ENCODE measurements around the gene NDUFA13. TPM values are rescaled to one million over a fixed set of nuclear protein-coding genes. Genes with fewer than 3 reads are reported as not detected.

Gene NDUFA13
- total RNA-seq, 1 donor from 2014 or later, result 182 TPM

DNA sequence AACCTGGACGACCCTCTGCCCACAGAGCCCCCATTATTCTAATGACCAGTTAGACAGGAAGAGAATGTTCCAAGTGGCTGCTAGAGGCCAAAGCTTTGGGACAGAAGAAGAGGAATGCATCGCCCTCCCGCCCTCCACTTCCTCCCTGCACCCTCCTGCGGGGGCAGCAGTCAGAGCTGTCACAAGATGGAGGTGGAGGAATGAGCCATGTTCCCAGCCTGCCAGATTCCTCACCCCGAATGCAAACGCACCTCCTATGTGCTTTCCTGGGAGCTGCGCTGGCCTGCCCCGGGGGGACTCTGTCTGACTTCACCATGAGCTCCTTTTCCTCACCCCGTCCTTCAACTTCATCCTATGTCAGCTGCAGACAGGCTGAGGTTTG, 14.4 kb downstream of the NDUFA13 start:
- DNase-seq (ENCODE audit: low read depth) (no peak), FAIRE-seq (no peak)

GRCh38 chr19:19530889-19531288, 14.9 kb downstream of the NDUFA13 start:
- peaks cover 6% of the 10 kb centered on the region for H3K36me3 ChIP-seq (ENCODE audit: control insufficient read depth, insufficient read depth, low read length)

More for the DNA sequence above, 14.4 kb downstream of the NDUFA13 start:
- TF ChIP-seq CTCF (IDR thresholded peaks at IDR 0.05; ENCODE audit: insufficient read depth, low read length, severe bottlenecking), result no peak
- Histone ChIP-seq H3K4me3 (ENCODE audit: low read depth, low read length) (no peak overlapping the region), H3K27me3 (ENCODE audit: control insufficient read depth, insufficient read depth, low read length) (peaks cover 3% of the 10 kb centered on the region), H3K36me3 (ENCODE audit: control insufficient read depth, insufficient read depth, low read length) (peaks cover 6% of the 10 kb centered on the region)

GRCh38 chr19:19531951-19532805, 16.2 kb downstream of the NDUFA13 start:
- DNase-seq (ENCODE audit: low read depth) (no peak), FAIRE-seq (no peak)
- Histone ChIP-seq H3K4me3 (ENCODE audit: low read depth, low read length) (no peak overlapping the region), H3K27me3 (ENCODE audit: control insufficient read depth, insufficient read depth, low read length) (peaks cover 3% of the 10 kb centered on the region), H3K36me3 (ENCODE audit: control insufficient read depth, insufficient read depth, low read length) (peaks cover 3% of the 10 kb centered on the region)
- peak; percentile 99 for TF ChIP-seq CTCF (IDR thresholded peaks at IDR 0.05; ENCODE audit: insufficient read depth, low read length, severe bottlenecking)

More at GRCh38 chr19:19530889-19531288, 14.9 kb downstream of the NDUFA13 start:
- DNase-seq (ENCODE audit: low read depth) (no peak), FAIRE-seq (no peak)
- TF ChIP-seq CTCF (IDR thresholded peaks at IDR 0.05; ENCODE audit: insufficient read depth, low read length, severe bottlenecking), result no peak
- Histone ChIP-seq H3K27me3 (ENCODE audit: control insufficient read depth, insufficient read depth, low read length) (peaks cover 3% of the 10 kb centered on the region), H3K4me3 (ENCODE audit: low read depth, low read length) (no peak overlapping the region)

- FAIRE-seq (no peak), DNase-seq (ENCODE audit: low read depth) (no peak)
- Histone ChIP-seq H3K4me3 (ENCODE audit: low read depth, low read length) (no peak overlapping the region), H3K36me3 (ENCODE audit: control insufficient read depth, insufficient read depth, low read length) (peaks cover 1% of the 10 kb centered on the region), H3K27me3 (ENCODE audit: control insufficient read depth, insufficient read depth, low read length) (peaks cover 6% of the 10 kb centered on the region)
- no peak for TF ChIP-seq CTCF (IDR thresholded peaks at IDR 0.05; ENCODE audit: insufficient read depth, low read length, severe bottlenecking)
Observed at GRCh38 chr19:19532806-19533701, 17.0 kb downstream of the NDUFA13 start.

DNA sequence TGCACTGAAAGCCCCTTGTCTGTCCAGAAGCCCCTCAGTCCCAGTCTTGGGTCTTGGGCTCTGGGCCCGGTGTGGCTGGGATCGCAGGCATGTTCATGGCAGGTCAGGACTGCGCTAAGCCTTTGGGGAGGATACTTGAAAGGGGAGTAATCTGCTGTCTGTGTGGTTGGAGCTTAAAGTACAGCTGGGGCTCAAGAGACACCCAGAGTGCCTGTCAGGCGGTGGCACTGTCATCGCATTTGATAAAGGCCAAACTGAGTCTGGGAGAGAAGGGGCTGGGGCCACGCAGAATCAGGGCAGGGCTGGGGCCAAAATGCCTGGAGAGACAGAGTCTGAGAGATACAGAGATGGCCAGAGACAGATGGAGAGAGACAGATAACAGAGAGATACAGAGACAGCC, 17.8 kb downstream of the NDUFA13 start:
- H3K4me3 ChIP-seq (ENCODE audit: low read depth, low read length), result no peak overlapping the region
- no peak for TF ChIP-seq CTCF (IDR thresholded peaks at IDR 0.05; ENCODE audit: insufficient read depth, low read length, severe bottlenecking)
- DNase-seq (ENCODE audit: low read depth), result no peak
- peaks cover 1% of the 10 kb centered on the region for H3K36me3 ChIP-seq (ENCODE audit: control insufficient read depth, insufficient read depth, low read length)
- FAIRE-seq, result no peak
- H3K27me3 ChIP-seq (ENCODE audit: control insufficient read depth, insufficient read depth, low read length), result peaks cover 11% of the 10 kb centered on the region

Measured in bronchial epithelial cell (primary cell).